ENCODE measurements around the gene ZSWIM7. TPM values are rescaled to one million over a fixed set of nuclear protein-coding genes. Genes with fewer than 3 reads are reported as not detected.

Gene ZSWIM7
- total RNA-seq, 2 experiments from 2014 or later = 19.3 to 20.0 TPM

- ATAC-seq (no peak), DNase-seq (no peak)
- peaks cover 8% of the 10 kb centered on the region for H3K36me3 Mint-ChIP-seq (ENCODE audit: low read depth)
- no peaks in the 10 kb centered on the region for H3K9me3 Mint-ChIP-seq (ENCODE audit: insufficient read depth)
- H3K27ac Mint-ChIP-seq = no peak overlapping the region
- ChIA-PET CTCF (no interaction called here), POLR2A (no interaction called here)
- H3K4me3 Mint-ChIP-seq = no peak overlapping the region
- H3K27me3 Mint-ChIP-seq (ENCODE audit: low read depth) = peaks cover 8% of the 10 kb centered on the region
- peaks cover 24% of the 10 kb centered on the region for H3K4me1 Mint-ChIP-seq (ENCODE audit: low read depth)
Measured at GRCh38 chr17:15952916-15953790, 46.4 kb downstream of the ZSWIM7 start.

GRCh38 chr17:15952048-15952532 is 47.4 kb downstream of the ZSWIM7 start:
- Mint-ChIP-seq H3K36me3 (ENCODE audit: low read depth) (peaks cover 1% of the 10 kb centered on the region), H3K27ac (no peak overlapping the region), H3K27me3 (ENCODE audit: low read depth) (peaks cover 5% of the 10 kb centered on the region), H3K9me3 (ENCODE audit: insufficient read depth) (no peaks in the 10 kb centered on the region), H3K4me3 (no peak overlapping the region), H3K4me1 (ENCODE audit: low read depth) (peaks cover 15% of the 10 kb centered on the region)
- no peak for ATAC-seq
- ChIA-PET CTCF (no interaction called here), POLR2A (no interaction called here)
- no peak for DNase-seq

- ATAC-seq (no peak), DNase-seq (no peak)
- H3K9me3 Mint-ChIP-seq (ENCODE audit: insufficient read depth) = no peaks in the 10 kb centered on the region
- no peaks in the 10 kb centered on the region for H3K36me3 Mint-ChIP-seq (ENCODE audit: low read depth)
- H3K4me3 Mint-ChIP-seq = no peak overlapping the region
- ChIA-PET POLR2A (no interaction called here), CTCF (no interaction called here)
- peaks cover 3% of the 10 kb centered on the region for H3K27me3 Mint-ChIP-seq (ENCODE audit: low read depth)
- no peak overlapping the region for H3K27ac Mint-ChIP-seq
- peaks cover 11% of the 10 kb centered on the region for H3K4me1 Mint-ChIP-seq (ENCODE audit: low read depth)
Measured at GRCh38 chr17:15951368-15952047, 48.0 kb downstream of the ZSWIM7 start.

- ChIA-PET POLR2A (interaction anchor here (0.6 kb wide), 1 partner anchor 104 kb away, joined by 3 read pairs; no protein-coding TSS in a partner anchor), CTCF (interaction anchor here (2.0 kb wide), 1 partner anchor 10 kb away, joined by 6 read pairs; no protein-coding TSS in a partner anchor)
- Mint-ChIP-seq H3K9me3 (ENCODE audit: insufficient read depth) (no peaks in the 10 kb centered on the region), H3K4me3 (no peak overlapping the region), H3K36me3 (ENCODE audit: low read depth) (no peaks in the 10 kb centered on the region), H3K4me1 (ENCODE audit: low read depth) (peaks cover 13% of the 10 kb centered on the region), H3K27ac (no peak overlapping the region), H3K27me3 (ENCODE audit: low read depth) (peaks cover 14% of the 10 kb centered on the region)
- ATAC-seq (no peak), DNase-seq (no peak)
Measured at GRCh38 chr17:15947976-15948752, 51.3 kb downstream of the ZSWIM7 start.

- ChIA-PET CTCF (interaction anchor here (3.8 kb wide), 1 partner anchor 51 kb away, joined by 28 read pairs; the partner anchor contains the start of genes TTC19 and ZSWIM7), POLR2A (interaction anchor here (0.6 kb wide), 1 partner anchor 105 kb away, joined by 3 read pairs; no protein-coding TSS in a partner anchor)
- Mint-ChIP-seq H3K4me3 (no peak overlapping the region), H3K4me1 (ENCODE audit: low read depth) (peaks cover 18% of the 10 kb centered on the region), H3K36me3 (ENCODE audit: low read depth) (no peaks in the 10 kb centered on the region), H3K27ac (no peak overlapping the region), H3K9me3 (ENCODE audit: insufficient read depth) (no peaks in the 10 kb centered on the region), H3K27me3 (ENCODE audit: low read depth) (peaks cover 17% of the 10 kb centered on the region)
- ATAC-seq = no peak
- DNase-seq = no peak
Measured at GRCh38 chr17:15947271-15947670, 52.2 kb downstream of the ZSWIM7 start.

GRCh38 chr17:15946611-15947120 is 52.8 kb downstream of the ZSWIM7 start:
- peaks cover 19% of the 10 kb centered on the region for H3K4me1 Mint-ChIP-seq (ENCODE audit: low read depth)
- ChIA-PET CTCF (interaction anchor here (0.7 to 3.8 kb wide), 2 partner anchors 52 to 118 kb away, joined by 3 to 28 read pairs; partner anchors contain the start of genes TTC19 and ZSWIM7), POLR2A (no interaction called here)
- H3K27me3 Mint-ChIP-seq (ENCODE audit: low read depth) = peaks cover 22% of the 10 kb centered on the region
- peak overlapping the region; percentile 66 for H3K4me3 Mint-ChIP-seq
- no peaks in the 10 kb centered on the region for H3K9me3 Mint-ChIP-seq (ENCODE audit: insufficient read depth)
- ATAC-seq = no peak
- no peak overlapping the region for H3K27ac Mint-ChIP-seq
- no peaks in the 10 kb centered on the region for H3K36me3 Mint-ChIP-seq (ENCODE audit: low read depth)
- DNase-seq = no peak

GRCh38 chr17:15945527-15946191 is 53.8 kb downstream of the ZSWIM7 start:
- H3K4me1 Mint-ChIP-seq (ENCODE audit: low read depth) = peaks cover 19% of the 10 kb centered on the region
- peak overlapping the region; percentile 70 for H3K27ac Mint-ChIP-seq
- ChIA-PET CTCF (interaction anchor here (0.7 to 3.8 kb wide), 16 partner anchors 9 to 268 kb away, joined by 3 to 28 read pairs (median 6); partner anchors contain the start of genes TTC19 and ZSWIM7), POLR2A (interaction anchor here (1.1 to 2.7 kb wide), 4 partner anchors 9 to 54 kb away, joined by 3 to 11 read pairs (median 5); partner anchors contain the start of genes TTC19 and ZSWIM7)
- H3K27me3 Mint-ChIP-seq (ENCODE audit: low read depth) = peaks cover 25% of the 10 kb centered on the region
- DNase-seq (no peak), ATAC-seq (no peak)
- H3K9me3 Mint-ChIP-seq (ENCODE audit: insufficient read depth) = no peaks in the 10 kb centered on the region
- no peaks in the 10 kb centered on the region for H3K36me3 Mint-ChIP-seq (ENCODE audit: low read depth)
- H3K4me3 Mint-ChIP-seq = peak overlapping the region; percentile 77

- H3K9me3 Mint-ChIP-seq (ENCODE audit: insufficient read depth) = no peaks in the 10 kb centered on the region
- H3K4me3 Mint-ChIP-seq = peak within 1 kb of the TSS; percentile 77
- peak within 1 kb of the TSS; percentile 79 for H3K27ac Mint-ChIP-seq
- H3K27me3 Mint-ChIP-seq (ENCODE audit: low read depth) = peaks cover 26% of the 10 kb centered on the region
- ATAC-seq (peak; percentile 86), DNase-seq (peak; percentile 66)
- no peaks in the 10 kb centered on the region for H3K36me3 Mint-ChIP-seq (ENCODE audit: low read depth)
- POLR2A ChIA-PET = interaction anchor here (1.1 to 2.7 kb wide), 4 partner anchors 9 to 54 kb away, joined by 3 to 11 read pairs (median 5); partner anchors contain the start of genes TTC19 and ZSWIM7
- CTCF ChIA-PET = interaction anchor here (0.6 to 3.8 kb wide), 19 partner anchors 9 to 269 kb away, joined by 3 to 28 read pairs (median 4); partner anchors contain the start of genes TTC19 and ZSWIM7
- peaks cover 19% of the 10 kb centered on the region for H3K4me1 Mint-ChIP-seq (ENCODE audit: low read depth)
Measured at GRCh38 chr17:15944759-15945526, 54.6 kb downstream of the ZSWIM7 start, which contains the start of gene ADORA2B. Gene ADORA2B, plus strand, starts transcription at chr17:15945130. Its CDS starts 119 bp downstream, at chr17:15945249.

- Mint-ChIP-seq H3K27ac (peak overlapping the region; percentile 79), H3K36me3 (ENCODE audit: low read depth) (no peaks in the 10 kb centered on the region), H3K27me3 (ENCODE audit: low read depth) (peaks cover 26% of the 10 kb centered on the region), H3K4me1 (ENCODE audit: low read depth) (peaks cover 19% of the 10 kb centered on the region), H3K4me3 (peak overlapping the region; percentile 72), H3K9me3 (ENCODE audit: insufficient read depth) (no peaks in the 10 kb centered on the region)
- ATAC-seq = no peak
- ChIA-PET POLR2A (interaction anchor here (1.7 to 2.7 kb wide), 2 partner anchors 53 to 55 kb away, joined by 3 to 11 read pairs; partner anchors contain the start of genes TTC19 and ZSWIM7), CTCF (interaction anchor here (0.6 to 3.8 kb wide), 13 partner anchors 9 to 116 kb away, joined by 3 to 28 read pairs (median 6); partner anchors contain the start of genes TTC19 and ZSWIM7)
- no peak for DNase-seq
Measured at GRCh38 chr17:15943971-15944758, 55.3 kb downstream of the ZSWIM7 start.

All from activated CD8-positive, alpha-beta T cell treated with anti-CD3 and anti-CD28 coated beads, Interleukin-2, amount 10 ng/mL, durations not matched to agents 7 days and 5 days (primary cell).